GM18870 (cell line): ENCODE measurements around the gene PRDM2.
"Not testable (repeated sequence)": the region's sequence is repeated elsewhere in the genome, so short reads cannot be mapped to it uniquely, and the experiment has no call there.

Source experiments
- ATAC-seq: cut with Tn5 transposase; IDR thresholded peaks from one replicate; pipeline ENCODE4 v1.9.1; 2021; ENCODE audit warnings: moderate library complexity; ENCODE audit not compliant: unreplicated experiment

The PRDM2 gene

GRCh38 chr1:13699936-13700520, at the start of gene PRDM2:
TSS of gene PRDM2 (plus strand) at chr1:13700188. CDS start at chr1:13715606, 15,418 bp downstream.
- ATAC-seq: no peak

- no peak for ATAC-seq
Measured at GRCh38 chr1:13651279-13651678, 48.7 kb upstream of the PRDM2 start.

GRCh38 chr1:13652238-13652637, 47.8 kb upstream of the PRDM2 start:
- ATAC-seq: no peak

- ATAC-seq: no peak
Measured at GRCh38 chr1:13661539-13661938, 38.4 kb upstream of the PRDM2 start.

- no peak for ATAC-seq
Measured at GRCh38 chr1:13662493-13662892, 37.5 kb upstream of the PRDM2 start.

GRCh38 chr1:13663969-13664368, 36.0 kb upstream of the PRDM2 start:
- no peak for ATAC-seq

- no peak for ATAC-seq
Measured at GRCh38 chr1:13664451-13664850, 35.5 kb upstream of the PRDM2 start.

- no peak for ATAC-seq
Measured at GRCh38 chr1:13666317-13666716, 33.7 kb upstream of the PRDM2 start.

- no peak for ATAC-seq
Measured at GRCh38 chr1:13667691-13668090, 32.3 kb upstream of the PRDM2 start.

- no peak for ATAC-seq
Measured at GRCh38 chr1:13674377-13674776, 25.6 kb upstream of the PRDM2 start.

- no peak for ATAC-seq
Measured at GRCh38 chr1:13675151-13675651, 24.8 kb upstream of the PRDM2 start.

- ATAC-seq: no peak
Measured at GRCh38 chr1:13677896-13678295, 22.1 kb upstream of the PRDM2 start.

GRCh38 chr1:13679651-13680050, 20.3 kb upstream of the PRDM2 start:
- no peak for ATAC-seq

- ATAC-seq: not testable (repeated sequence)
Measured at GRCh38 chr1:13680609-13681008, 19.4 kb upstream of the PRDM2 start.

- ATAC-seq: no peak
Measured at GRCh38 chr1:13681921-13682320, 18.1 kb upstream of the PRDM2 start.

- no peak for ATAC-seq
Measured at GRCh38 chr1:13682444-13682843, 17.5 kb upstream of the PRDM2 start.

GRCh38 chr1:13683206-13683605, 16.8 kb upstream of the PRDM2 start:
- no peak for ATAC-seq

- no peak for ATAC-seq
Measured at GRCh38 chr1:13687151-13687715, 12.8 kb upstream of the PRDM2 start.

- not testable (repeated sequence) for ATAC-seq
Measured at GRCh38 chr1:13693094-13693493, 6.9 kb upstream of the PRDM2 start.

GRCh38 chr1:13694886-13695684, 4.9 kb upstream of the PRDM2 start:
- no peak for ATAC-seq

GRCh38 chr1:13697738-13698137, 2.2 kb upstream of the PRDM2 start:
- no peak for ATAC-seq

- ATAC-seq: no peak
Measured at GRCh38 chr1:13699510-13699909, 478 bp upstream of the PRDM2 start.
